CD8-positive, alpha-beta memory T cell (primary cell): Measurements from ENCODE around the gene SHQ1. TPM values are rescaled to one million over a fixed set of nuclear protein-coding genes. Genes with fewer than 3 reads are reported as not detected.
"Not testable (repeated sequence)": the region's sequence is repeated elsewhere in the genome, so short reads cannot be mapped to it uniquely, and the experiment has no call there.

Experiments used
- CTCF ChIA-PET: fragments of 350-600 bp; sonication (Branson Sonifier 250); formaldehyde crosslinking; loops from one replicate; lab custom pipeline; 2021; ENCODE audit warnings: antibody characterized with exemption; lab: Charles Lee
- POLR2A ChIA-PET: fragments of 350-600 bp; sonication (Branson Sonifier 250); formaldehyde crosslinking; loops from one replicate; lab custom pipeline; 2021; ENCODE audit warnings: antibody characterized with exemption; lab: Charles Lee
- DNase-seq, 5 donors: peaks; one replicate each; pipeline versions ENCODE4 v3.0.0 to v3.0.0-alpha.2; 2020 to 2022; ENCODE audit warnings: mixed read lengths in 1 of 5
- H3K27ac ChIP-seq: one replicate; pipeline ENCODE4 v1.7.0; 2013; ENCODE audit warnings: low read depth, mild to moderate bottlenecking, low read length, moderate library complexity
- H3K27me3 ChIP-seq: 2 replicates; pipeline ENCODE4 v1.7.0; 2013; ENCODE audit warnings: low read length, mild to moderate bottlenecking; ENCODE audit not compliant: insufficient read depth, poor library complexity, severe bottlenecking
- H3K36me3 ChIP-seq: 2 replicates; pipeline ENCODE4 v1.7.0; 2013; ENCODE audit warnings: mild to moderate bottlenecking, low read length, moderate library complexity; ENCODE audit not compliant: insufficient read depth
- H3K4me1 ChIP-seq: 2 replicates; pipeline ENCODE4 v1.7.0; 2013; ENCODE audit warnings: mild to moderate bottlenecking, low read length, moderate library complexity; ENCODE audit not compliant: insufficient read depth
- H3K4me3 ChIP-seq: 2 replicates; pipeline ENCODE4 v1.7.0; 2013; ENCODE audit warnings: mild to moderate bottlenecking, low read length
- H3K9me3 ChIP-seq: 2 replicates; pipeline ENCODE4 v1.7.0; 2013; ENCODE audit warnings: mild to moderate bottlenecking, low read length
- H3K27ac Mint-ChIP-seq, 8 donors: one replicate each; pipeline ENCODE4 v1.8.0; 2020 to 2021; ENCODE audit warnings: mixed read lengths in 8 of 8, mild to moderate bottlenecking in 6 of 8, inconsistent platforms in 3 of 8, moderate library complexity in 3 of 8
- H3K27me3 Mint-ChIP-seq, 2 donors: one replicate each; pipeline ENCODE4 v1.8.0; 2020 to 2021; ENCODE audit warnings: mixed read lengths in 2 of 2, mild to moderate bottlenecking in 1 of 2, moderate library complexity in 1 of 2
- H3K36me3 Mint-ChIP-seq, 3 donors: one replicate each; pipeline ENCODE4 v1.8.0; 2020 to 2021; ENCODE audit warnings: mixed read lengths in 3 of 3, inconsistent platforms in 1 of 3, mild to moderate bottlenecking in 1 of 3
- H3K4me1 Mint-ChIP-seq, 3 donors: one replicate each; pipeline ENCODE4 v1.8.0; 2020 to 2021; ENCODE audit warnings: mixed read lengths in 3 of 3, inconsistent platforms in 1 of 3, mild to moderate bottlenecking in 1 of 3
- H3K4me3 Mint-ChIP-seq, 7 donors: one replicate each; pipeline ENCODE4 v1.8.0; 2020 to 2021; ENCODE audit warnings: mixed read lengths in 7 of 7, mild to moderate bottlenecking in 6 of 7, moderate library complexity in 4 of 7, inconsistent platforms in 2 of 7
- H3K9me3 Mint-ChIP-seq, 5 donors: one replicate each; pipeline ENCODE4 v1.8.0; 2020 to 2022; ENCODE audit warnings: mixed read lengths in 5 of 5, mild to moderate bottlenecking in 3 of 5, moderate library complexity in 2 of 5, inconsistent platforms in 1 of 5
- polyA plus RNA-seq: library from polyadenylated mRNA; unstranded; fragments of 300-500 nt; fragmentation: Illumina TruSeq; gene quantifications from one replicate; pipeline ENCODE4 v1.2.3, GENCODE V29; 2021
- total RNA-seq, 2 experiments: library from RNA; stranded (reverse); gene quantifications; one replicate each; pipeline ENCODE4 v1.2.3, GENCODE V29; 2021

SHQ1 gene
- total and polyA plus RNA-seq, 3 experiments from 2014 or later: 36.0 to 44.9 (median 37.7) TPM

DNA sequence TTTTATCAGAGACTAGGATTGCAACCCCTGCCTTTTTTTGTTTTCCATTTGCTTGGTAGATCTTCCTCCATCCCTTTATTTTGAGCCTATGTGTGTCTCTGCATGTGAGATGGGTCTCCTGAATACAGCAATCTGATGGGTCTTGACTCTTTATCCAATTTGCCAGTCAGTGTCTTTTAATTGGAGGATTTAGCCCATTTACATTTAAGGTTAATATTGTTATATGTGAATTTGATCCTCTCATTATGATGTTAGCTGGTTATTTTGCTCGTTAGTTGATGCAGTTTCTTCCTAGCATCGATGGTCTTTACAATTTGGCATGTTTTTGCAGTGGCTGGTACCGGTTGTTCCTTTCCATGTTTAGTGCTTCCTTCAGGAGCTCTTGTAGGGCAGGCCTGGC, 134.1 kb downstream of the SHQ1 start:
- H3K36me3 Mint-ChIP-seq, POLR2A ChIA-PET: not testable (repeated sequence)

DNA sequence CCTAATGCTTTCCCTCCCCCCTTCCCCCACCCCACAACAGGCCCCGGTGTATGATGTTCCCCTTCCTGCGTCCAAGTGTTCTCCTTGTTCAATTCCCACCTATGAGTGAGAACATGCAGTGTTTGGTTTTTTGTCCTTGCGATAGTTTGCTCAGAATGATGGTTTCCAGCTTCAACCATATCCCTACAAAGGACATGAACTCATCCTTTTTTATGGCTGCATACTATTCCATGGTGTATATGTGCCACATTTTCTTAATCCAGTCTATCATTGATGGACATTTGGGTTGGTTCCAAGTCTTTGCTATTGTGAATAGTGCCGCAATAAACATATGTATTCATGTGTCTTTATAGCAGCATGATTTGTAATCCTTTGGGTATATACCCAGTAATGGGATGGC, 137.8 kb downstream of the SHQ1 start:
- POLR2A ChIA-PET, CTCF ChIA-PET, H3K36me3 Mint-ChIP-seq, H3K4me1 Mint-ChIP-seq, H3K4me3 ChIP-seq, H3K27ac ChIP-seq, H3K27me3 ChIP-seq, H3K9me3 ChIP-seq, H3K4me1 ChIP-seq, DNase-seq, H3K27ac Mint-ChIP-seq, H3K4me3 Mint-ChIP-seq, H3K36me3 ChIP-seq, H3K27me3 Mint-ChIP-seq: not testable (repeated sequence)
- H3K9me3 Mint-ChIP-seq: peaks cover 0 to 14% (median 12%) of the 10 kb centered on the region in 5 donors

More for the DNA sequence above, 134.1 kb downstream of the SHQ1 start:
- H3K4me1 ChIP-seq, H3K4me3 ChIP-seq, H3K27me3 ChIP-seq, CTCF ChIA-PET, H3K4me3 Mint-ChIP-seq, H3K27me3 Mint-ChIP-seq, H3K36me3 ChIP-seq, H3K9me3 ChIP-seq, DNase-seq, H3K27ac ChIP-seq, H3K27ac Mint-ChIP-seq, H3K4me1 Mint-ChIP-seq: not testable (repeated sequence)
- H3K9me3 Mint-ChIP-seq: peaks cover 0 to 24% (median 16%) of the 10 kb centered on the region in 5 donors

DNA sequence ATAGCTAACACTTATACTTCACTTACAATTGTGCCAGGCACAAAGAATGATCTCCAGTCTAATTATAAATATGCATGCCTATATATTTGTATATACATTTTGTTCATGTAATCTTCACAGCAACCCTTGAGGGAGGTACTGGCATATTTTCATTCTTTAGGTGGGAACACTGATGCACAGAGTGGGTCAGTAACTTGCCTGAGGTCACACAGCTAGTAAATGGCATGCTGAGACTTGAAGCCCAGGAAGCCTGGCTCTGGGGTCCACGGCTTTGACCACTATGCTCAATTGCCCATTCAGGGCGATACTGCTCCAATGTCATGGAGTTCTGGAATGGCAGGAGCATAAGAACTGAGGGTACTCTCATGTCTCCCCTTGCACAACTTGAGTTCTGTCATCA, 139.8 kb downstream of the SHQ1 start:
- H3K27me3 Mint-ChIP-seq: no peaks in the 10 kb centered on the region
- no peak for DNase-seq
- H3K4me1 Mint-ChIP-seq: no peaks in the 10 kb centered on the region
- CTCF ChIA-PET: interaction anchor here (1.4 kb wide), 1 partner anchor 10 kb away, joined by 3 read pairs; no protein-coding TSS in a partner anchor
- no peaks in the 10 kb centered on the region for H3K27me3 ChIP-seq
- POLR2A ChIA-PET: no interaction called here
- no peaks in the 10 kb centered on the region for H3K36me3 Mint-ChIP-seq
- no peak overlapping the region for H3K27ac Mint-ChIP-seq
- no peak overlapping the region for H3K4me3 Mint-ChIP-seq
- no peaks in the 10 kb centered on the region for H3K4me1 ChIP-seq
- no peaks in the 10 kb centered on the region for H3K9me3 ChIP-seq
- no peaks in the 10 kb centered on the region for H3K36me3 ChIP-seq
- peaks cover 0 to 2% (median 0%) of the 10 kb centered on the region in 5 donors for H3K9me3 Mint-ChIP-seq
- no peak overlapping the region for H3K4me3 ChIP-seq
- H3K27ac ChIP-seq: no peak overlapping the region

DNA sequence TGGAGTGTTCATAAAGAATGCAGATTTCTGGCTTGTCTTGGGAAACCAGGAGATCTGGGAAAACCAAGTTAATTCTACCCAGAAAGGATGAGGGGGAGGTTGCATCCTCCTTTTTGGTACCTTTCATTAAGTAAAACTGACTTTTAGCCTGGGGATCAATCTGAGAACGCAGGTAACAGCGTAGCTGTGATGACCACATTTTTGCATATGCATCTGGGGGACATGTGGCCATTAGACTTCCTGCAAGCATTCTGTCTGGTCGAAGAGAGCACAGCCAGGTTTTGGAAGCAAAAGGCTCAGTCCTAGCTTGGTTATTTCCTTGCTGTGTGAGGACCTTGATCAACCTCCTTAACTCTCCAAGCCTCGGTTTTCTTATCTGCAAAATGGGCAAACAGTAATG, 145.2 kb downstream of the SHQ1 start:
- Mint-ChIP-seq H3K9me3 (no peaks in the 10 kb centered on the region), H3K4me1 (no peaks in the 10 kb centered on the region), H3K27ac (no peak overlapping the region), H3K27me3 (peaks cover 1 to 7% of the 10 kb centered on the region in 2 donors), H3K4me3 (no peak overlapping the region), H3K36me3 (no peaks in the 10 kb centered on the region)
- Histone ChIP-seq H3K27me3 (no peaks in the 10 kb centered on the region), H3K27ac (no peak overlapping the region), H3K4me1 (no peaks in the 10 kb centered on the region), H3K36me3 (no peaks in the 10 kb centered on the region), H3K4me3 (no peak overlapping the region), H3K9me3 (no peaks in the 10 kb centered on the region)
- DNase-seq: no peak
- ChIA-PET CTCF (no interaction called here), POLR2A (no interaction called here)

DNA sequence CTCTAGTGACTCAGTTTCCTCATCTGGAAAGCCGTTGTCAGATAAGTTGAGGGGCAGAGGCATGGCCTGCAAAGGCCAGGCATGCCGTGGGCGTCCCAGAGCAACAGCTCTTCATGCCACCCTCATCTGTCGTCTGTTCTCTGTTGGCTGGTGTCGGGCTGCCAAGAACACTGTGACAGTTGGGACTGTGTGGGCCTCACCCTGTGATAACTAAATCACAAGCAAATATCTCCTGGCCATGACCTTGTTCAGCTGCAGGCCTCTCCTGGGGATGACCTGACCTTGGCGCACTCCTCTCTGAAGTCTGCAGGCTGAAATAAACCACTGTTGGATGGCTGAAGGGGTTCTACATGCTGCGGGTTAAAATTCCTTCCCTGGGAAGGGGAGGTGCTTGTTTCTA, 145.9 kb downstream of the SHQ1 start:
- H3K4me1 ChIP-seq: no peaks in the 10 kb centered on the region
- no peaks in the 10 kb centered on the region for H3K4me1 Mint-ChIP-seq
- H3K36me3 ChIP-seq: no peaks in the 10 kb centered on the region
- H3K27me3 Mint-ChIP-seq: peaks cover 1 to 7% of the 10 kb centered on the region in 2 donors
- H3K27ac ChIP-seq: no peak overlapping the region
- CTCF ChIA-PET: no interaction called here
- no peak overlapping the region for H3K27ac Mint-ChIP-seq
- H3K4me3 ChIP-seq: no peak overlapping the region
- no peak for DNase-seq
- POLR2A ChIA-PET: no interaction called here
- no peaks in the 10 kb centered on the region for H3K9me3 Mint-ChIP-seq
- H3K4me3 Mint-ChIP-seq: no peak overlapping the region
- H3K27me3 ChIP-seq: no peaks in the 10 kb centered on the region
- no peaks in the 10 kb centered on the region for H3K9me3 ChIP-seq
- H3K36me3 Mint-ChIP-seq: no peaks in the 10 kb centered on the region

DNA sequence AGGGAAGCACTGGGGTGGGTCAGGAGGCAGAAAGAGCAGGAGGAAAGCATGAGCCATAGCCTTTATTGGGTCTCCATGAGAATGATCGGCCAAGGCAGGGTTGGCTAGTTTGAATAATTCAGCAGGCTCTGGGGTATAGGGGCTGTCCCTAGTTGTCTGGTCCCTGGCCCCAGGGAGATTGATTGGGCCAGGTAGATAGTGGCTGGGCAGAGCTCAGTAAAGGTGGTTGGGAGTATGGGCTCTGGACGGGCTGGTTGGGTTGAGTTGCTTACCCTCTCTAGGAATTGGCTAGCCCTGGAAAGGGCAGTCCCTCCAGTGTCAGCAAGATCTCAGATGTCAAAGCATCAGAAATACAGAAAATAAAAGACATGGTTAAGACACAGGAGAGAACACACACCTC, 148.1 kb downstream of the SHQ1 start:
- Mint-ChIP-seq H3K9me3 (no peaks in the 10 kb centered on the region), H3K4me3 (no peak overlapping the region), H3K27ac (no peak overlapping the region), H3K36me3 (no peaks in the 10 kb centered on the region), H3K4me1 (no peaks in the 10 kb centered on the region), H3K27me3 (peaks cover 1 to 7% of the 10 kb centered on the region in 2 donors)
- H3K36me3 ChIP-seq: no peaks in the 10 kb centered on the region
- H3K4me1 ChIP-seq: no peaks in the 10 kb centered on the region
- H3K27me3 ChIP-seq: no peaks in the 10 kb centered on the region
- no peak overlapping the region for H3K4me3 ChIP-seq
- no peak for DNase-seq
- H3K9me3 ChIP-seq: no peaks in the 10 kb centered on the region
- CTCF ChIA-PET: no interaction called here
- H3K27ac ChIP-seq: no peak overlapping the region
- POLR2A ChIA-PET: no interaction called here

DNA sequence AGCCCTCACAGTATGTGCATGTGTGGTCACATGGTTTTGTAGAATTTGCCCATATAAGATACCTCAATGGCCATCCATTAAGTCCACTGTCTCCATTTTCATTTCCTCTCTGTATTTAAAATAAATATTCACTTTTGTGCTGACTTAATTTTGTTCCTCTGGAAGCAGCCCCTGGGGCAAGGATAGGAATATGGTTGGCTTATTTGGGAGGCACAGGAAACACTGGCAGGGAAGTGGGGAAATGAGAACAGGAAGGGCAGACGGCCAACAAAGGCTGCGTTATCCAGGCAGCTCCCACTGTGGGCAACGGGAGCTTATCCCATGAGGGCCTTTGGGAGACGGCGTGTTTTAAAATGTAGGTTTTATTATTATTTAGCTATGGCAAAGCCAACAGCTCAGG, 148.6 kb downstream of the SHQ1 start:
- H3K4me1 Mint-ChIP-seq: no peaks in the 10 kb centered on the region
- CTCF ChIA-PET: no interaction called here
- no peaks in the 10 kb centered on the region for H3K4me1 ChIP-seq
- no peaks in the 10 kb centered on the region for H3K36me3 ChIP-seq
- no peaks in the 10 kb centered on the region for H3K36me3 Mint-ChIP-seq
- POLR2A ChIA-PET: no interaction called here
- no peaks in the 10 kb centered on the region for H3K27me3 ChIP-seq
- H3K27me3 Mint-ChIP-seq: peaks cover 1 to 7% of the 10 kb centered on the region in 2 donors
- H3K27ac ChIP-seq: no peak overlapping the region
- H3K4me3 Mint-ChIP-seq: no peak overlapping the region
- H3K9me3 ChIP-seq: no peaks in the 10 kb centered on the region
- no peak for DNase-seq
- no peaks in the 10 kb centered on the region for H3K9me3 Mint-ChIP-seq
- H3K4me3 ChIP-seq: no peak overlapping the region
- no peak overlapping the region for H3K27ac Mint-ChIP-seq
